RPMI7951 (cell line): ENCODE measurements around the gene MUS81. TPM values are rescaled to one million over a fixed set of nuclear protein-coding genes. Genes with fewer than 3 reads are reported as not detected.

Source experiments
- DNase-seq: peaks from one replicate; pipeline ENCODE4 v3.0.0-alpha.2; 2012; ENCODE audit warnings: low read depth
- total RNA-seq: library from RNA; depleted of rRNA; stranded (reverse); fragments of >200 nt; shearing (Covaris generic); gene quantifications from 2 replicates; pipeline ENCODE4 v1.2.3, GENCODE V29; 2014

The MUS81 gene
- total RNA-seq, 1 experiment from 2014 or later, result 38.9 TPM

DNA sequence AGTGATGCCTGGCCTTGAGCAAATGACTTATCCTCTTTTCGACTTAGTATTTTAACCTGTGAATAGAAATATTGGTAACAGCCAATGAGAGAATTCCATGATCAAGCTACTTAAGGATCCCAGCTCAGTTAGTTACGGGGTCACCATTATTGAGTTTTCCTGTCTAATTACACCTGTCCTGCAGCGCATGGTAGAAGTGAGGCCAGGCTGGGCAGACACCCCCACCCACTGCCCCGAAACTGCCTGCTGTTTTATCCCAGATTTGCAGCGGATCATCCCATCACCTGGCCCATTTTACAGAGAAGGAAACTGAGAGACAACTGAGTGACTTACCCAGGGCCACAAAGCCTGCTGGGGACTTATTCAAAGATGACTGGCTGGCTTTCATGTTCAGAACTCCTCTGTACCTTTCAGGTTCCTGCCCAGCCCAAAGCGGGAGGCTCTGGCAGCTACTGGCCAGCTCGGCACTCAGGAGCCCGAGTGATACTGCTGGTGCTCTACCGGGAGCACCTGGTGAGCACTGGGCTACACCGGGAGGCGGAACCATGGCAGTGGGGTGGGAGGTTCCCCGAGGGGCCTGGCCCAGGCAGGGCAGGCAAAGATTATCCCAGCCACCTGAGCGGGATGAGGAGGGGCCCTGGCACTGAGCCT, 1.4 kb downstream of the MUS81 start:
- DNase-seq, result no peak

DNA sequence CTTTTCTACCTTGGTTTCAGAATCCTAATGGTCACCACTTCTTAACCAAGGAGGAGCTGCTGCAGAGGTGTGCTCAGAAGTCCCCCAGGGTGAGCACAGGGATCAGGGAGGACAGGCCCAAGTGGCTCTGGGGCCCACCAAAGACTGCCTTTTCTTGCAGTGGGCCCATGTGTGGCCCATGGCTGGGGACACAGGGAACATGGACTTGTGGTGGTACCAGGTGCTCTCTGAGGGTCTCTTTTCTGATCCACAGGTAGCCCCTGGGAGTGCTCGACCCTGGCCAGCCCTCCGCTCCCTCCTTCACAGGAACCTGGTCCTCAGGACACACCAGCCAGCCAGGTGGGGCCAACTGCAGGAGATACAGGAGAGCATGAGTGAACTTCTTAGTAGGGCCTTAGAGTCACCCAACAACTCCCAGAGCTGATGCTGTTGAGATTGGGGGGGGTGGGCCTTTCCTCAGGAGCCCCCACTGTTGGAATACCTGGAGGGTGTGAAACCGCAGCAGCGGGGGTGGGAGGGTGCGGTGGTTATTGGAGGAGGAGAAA, 2.0 kb downstream of the MUS81 start:
- no peak for DNase-seq

DNA sequence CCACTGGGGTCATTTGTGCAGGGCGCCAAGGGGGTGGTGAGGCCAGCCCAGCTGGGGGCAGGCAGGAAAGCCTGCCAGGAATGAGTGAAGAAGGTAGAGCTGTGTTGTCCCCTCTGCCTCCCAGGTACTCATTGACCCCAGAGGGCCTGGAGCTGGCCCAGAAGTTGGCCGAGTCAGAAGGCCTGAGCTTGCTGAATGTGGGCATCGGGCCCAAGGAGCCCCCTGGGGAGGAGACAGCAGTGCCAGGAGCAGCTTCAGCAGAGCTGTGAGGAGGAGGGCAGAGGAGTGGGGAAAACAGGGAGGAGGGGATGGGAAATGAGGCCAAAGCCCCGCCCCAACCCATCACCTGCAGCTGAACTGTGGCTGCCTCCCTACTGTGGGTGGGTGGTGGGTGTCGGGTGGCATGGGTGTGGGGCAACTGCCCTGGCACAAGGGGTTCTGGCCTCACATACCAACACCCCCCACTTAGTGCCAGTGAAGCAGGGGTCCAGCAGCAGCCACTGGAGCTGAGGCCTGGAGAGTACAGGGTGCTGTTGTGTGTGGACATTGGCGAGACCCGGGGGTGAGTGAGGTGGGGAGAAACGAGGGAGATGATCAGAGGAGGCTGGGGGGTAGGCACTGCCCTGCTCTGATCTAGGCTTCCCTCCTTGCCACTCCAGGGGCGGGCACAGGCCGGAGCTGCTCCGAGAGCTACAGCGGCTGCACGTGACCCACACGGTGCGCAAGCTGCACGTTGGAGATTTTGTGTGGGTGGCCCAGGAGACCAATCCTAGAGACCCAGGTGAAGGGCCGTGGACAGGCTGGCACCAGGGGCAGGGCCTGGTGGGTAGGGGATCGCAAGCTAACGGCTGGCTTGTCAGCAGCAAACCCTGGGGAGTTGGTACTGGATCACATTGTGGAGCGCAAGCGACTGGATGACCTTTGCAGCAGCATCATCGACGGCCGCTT, 3.0 kb downstream of the MUS81 start:
- DNase-seq, result no peak

DNA sequence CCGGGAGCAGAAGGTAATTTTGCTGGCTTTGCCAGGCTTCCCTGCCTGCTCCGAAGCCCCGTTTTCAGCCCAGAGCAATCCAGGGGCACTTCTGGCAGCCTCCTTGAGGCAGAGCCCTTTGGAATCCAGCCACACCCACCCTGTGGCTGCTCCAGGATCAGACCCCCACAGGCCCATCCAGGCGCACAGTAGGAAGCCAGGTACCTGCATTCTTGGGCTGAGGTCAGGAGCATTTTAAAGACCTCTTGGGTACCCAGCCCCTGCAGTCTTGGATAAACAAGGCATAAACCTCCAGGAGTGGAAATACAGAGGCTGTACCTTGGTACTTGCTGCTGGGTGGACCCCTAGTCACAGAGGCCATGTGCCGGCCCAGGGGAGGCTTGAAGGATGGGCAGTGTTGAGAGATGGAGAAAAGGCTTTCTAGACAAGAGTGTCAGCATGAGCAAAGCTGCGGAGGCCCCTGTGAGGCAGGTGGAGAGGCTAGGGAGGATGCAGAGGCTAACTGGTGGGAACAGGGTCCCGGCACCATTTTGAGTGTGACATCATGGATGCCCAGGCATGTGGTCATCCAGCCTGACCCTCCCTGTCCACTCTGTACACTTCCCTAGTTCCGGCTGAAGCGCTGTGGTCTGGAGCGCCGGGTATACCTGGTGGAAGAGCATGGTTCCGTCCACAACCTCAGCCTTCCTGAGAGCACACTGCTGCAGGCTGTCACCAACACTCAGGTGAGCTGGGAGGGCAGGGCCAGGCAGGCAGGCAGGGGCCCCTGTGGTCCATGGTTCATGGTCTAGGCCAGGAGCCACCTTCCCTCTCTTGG, 3.9 kb downstream of the MUS81 start:
- no peak for DNase-seq

DNA sequence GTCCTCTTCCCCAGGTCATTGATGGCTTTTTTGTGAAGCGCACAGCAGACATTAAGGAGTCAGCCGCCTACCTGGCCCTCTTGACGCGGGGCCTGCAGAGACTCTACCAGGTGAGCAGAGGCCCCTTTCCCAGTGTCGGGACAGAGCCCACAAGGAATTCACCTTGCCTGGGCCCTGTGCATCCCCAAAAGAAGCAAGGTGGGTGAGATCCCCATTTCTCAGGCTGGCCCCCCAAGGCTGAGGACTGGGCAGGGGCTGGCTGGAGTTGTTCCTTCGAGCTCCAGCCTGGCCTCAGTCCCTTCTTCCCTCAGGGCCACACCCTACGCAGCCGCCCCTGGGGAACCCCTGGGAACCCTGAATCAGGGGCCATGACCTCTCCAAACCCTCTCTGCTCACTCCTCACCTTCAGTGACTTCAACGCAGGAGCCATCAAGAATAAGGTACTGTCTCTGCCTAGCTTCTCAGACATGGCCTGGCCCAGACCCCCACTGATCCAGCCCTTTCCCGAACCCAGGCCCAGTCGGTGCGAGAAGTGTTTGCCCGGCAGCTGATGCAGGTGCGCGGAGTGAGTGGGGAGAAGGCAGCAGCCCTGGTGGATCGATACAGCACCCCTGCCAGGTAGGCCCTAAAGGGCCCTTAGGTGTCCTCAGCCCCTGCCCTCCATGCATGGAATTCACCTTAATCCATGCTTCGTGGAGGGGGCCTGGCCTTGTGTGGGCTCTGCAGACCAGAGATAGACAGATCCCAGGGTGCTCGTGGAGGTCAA, 4.7 kb downstream of the MUS81 start:
- no peak for DNase-seq

DNA sequence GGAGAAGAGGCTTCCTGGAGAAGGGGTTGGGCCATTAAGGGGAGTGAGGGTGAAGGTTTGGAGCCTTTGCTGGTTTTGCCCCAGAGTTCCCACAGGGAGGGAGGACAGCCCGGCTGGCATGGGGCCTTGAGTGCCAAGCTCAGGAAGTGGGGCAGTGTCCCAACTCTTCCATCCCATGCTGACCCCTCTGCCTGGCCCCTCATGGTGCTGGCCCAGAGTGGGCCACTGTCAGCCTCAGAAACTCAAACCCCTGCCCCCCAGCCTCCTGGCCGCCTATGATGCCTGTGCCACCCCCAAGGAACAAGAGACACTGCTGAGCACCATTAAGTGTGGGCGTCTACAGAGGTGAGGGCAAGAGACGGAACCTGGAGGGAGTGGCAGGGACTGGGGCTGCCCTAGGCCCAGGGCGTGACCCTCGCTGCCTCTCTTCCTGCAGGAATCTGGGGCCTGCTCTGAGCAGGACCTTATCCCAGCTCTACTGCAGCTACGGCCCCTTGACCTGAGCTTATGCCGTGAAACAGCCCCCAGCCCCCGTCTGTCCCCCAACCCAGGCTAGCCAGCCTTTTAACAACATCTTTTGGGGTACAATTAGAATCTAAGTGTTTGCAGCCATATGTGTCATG, 5.4 kb downstream of the MUS81 start:
- no peak for DNase-seq

DNA sequence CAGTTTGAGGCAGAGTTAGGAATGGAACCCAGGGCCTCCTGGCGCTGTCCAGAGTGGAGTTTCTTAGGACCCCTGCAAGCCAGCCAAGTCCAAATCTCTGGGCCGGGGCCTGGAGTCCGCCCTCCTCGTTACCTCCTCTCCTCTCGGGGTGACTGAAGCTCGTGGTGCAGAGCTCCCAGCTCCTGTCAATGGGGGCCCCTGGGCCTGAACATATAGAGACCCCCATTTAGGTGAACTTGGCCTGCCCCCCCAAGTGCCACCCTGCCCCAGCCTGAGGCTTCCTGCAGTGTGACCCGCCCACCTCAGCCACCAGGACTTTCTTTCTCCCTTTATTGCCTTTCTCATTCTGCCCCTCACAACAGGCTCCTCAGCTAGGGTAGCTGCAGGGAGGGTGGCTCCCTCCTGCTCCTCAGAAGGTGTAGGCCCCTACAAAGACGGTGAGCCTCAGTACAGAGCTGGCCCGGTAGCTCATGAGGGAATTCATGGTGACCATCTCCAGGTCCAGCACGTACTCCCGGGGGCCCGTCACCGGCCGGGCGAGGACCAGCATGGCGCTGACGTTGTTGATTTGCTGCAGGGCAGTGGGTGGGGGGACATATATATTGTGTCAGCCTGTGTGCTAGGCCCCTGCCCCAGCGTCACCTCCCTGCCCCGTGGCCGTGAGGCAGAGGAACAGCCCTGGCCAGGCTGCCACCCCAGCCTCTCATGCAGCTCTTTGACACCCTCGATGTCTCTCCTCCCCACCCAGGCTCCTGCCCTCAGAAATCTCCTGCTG, 6.5 kb downstream of the MUS81 start:
- no peak for DNase-seq

DNA sequence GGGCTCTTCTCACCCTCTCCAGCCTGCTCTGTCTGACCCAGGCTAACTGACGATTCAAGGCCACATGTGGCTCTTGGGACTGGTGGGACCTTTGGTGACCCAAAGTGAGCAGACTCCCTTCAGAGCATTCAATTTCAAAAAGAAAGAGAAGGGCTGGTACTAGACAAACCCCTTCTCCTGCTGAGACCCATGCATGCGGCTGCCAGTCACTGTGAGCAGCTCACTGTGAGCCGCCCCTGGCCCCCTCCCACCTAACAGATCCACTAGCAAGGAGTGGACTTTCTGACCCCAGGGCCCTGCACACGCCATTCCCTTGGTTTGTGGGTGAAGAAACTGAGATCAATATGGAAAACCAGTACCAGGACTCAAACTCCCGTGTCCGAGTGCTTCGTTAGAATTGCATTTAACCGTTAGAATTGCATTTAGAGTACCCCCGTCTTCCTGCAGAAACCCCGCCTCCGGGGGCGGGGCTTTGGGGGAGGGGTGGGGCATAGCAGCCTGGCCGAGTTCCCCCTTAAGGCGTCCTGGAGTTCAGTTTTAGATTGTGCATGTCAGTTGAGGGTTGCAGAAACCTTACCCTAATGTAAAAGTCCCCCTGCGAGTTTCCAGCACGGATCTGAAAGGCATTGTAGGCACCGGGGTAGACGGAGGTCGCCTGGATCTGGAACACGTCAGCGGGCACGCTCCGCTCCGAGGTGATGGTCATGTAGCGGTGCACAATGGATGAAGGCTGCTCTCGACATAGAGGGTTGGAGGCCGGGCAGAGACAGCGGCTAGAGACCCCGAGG, 7.2 kb downstream of the MUS81 start:
- DNase-seq, result no peak

DNA sequence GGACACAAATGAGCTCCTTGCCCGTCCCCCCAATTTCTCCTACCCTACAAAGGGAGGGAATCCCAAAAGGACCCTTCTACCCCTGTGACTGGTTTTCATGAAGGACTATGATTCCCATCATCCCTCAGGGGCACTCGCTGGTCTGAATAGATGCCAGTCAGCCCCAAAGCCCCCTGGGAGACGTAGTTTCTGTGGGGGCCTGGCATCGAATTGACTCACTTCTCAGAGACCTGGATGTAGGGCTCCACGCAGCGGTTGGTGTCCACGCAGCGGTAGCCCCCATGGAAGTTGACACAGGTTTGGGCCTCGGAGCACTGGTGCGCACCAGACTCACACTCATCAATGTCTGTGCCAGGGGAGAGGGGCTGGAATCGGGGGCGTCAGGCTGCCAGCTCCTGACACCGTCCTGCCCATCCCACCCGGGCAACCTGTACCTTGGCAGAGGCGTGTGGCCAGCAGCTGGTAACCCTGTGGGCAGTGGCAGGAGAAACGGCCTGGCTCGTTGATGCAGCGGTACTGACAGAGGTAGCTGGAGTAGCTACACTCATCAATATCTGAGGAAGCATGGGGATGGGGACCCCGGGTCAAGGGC, 7.9 kb downstream of the MUS81 start:
- DNase-seq, result no peak

DNA sequence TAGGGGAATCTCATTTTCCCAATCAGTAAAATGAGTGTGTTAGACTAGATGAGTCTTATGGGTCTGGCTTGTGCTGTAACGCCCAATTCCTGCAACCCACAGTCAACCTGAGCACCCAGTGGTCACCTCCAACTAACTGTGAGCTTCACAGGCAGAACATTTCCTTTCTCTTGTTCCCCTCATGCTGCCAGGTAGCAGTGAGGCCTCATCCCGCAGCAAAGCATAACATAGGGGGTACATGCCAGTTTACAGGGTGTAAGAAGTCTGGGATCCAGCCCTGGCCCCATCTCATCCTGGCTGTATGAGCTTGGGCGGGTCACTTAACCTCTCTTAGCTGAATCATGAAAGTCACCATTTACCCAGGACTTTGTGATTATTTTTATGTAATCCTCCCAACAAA, 8.7 kb downstream of the MUS81 start:
- no peak for DNase-seq

DNA sequence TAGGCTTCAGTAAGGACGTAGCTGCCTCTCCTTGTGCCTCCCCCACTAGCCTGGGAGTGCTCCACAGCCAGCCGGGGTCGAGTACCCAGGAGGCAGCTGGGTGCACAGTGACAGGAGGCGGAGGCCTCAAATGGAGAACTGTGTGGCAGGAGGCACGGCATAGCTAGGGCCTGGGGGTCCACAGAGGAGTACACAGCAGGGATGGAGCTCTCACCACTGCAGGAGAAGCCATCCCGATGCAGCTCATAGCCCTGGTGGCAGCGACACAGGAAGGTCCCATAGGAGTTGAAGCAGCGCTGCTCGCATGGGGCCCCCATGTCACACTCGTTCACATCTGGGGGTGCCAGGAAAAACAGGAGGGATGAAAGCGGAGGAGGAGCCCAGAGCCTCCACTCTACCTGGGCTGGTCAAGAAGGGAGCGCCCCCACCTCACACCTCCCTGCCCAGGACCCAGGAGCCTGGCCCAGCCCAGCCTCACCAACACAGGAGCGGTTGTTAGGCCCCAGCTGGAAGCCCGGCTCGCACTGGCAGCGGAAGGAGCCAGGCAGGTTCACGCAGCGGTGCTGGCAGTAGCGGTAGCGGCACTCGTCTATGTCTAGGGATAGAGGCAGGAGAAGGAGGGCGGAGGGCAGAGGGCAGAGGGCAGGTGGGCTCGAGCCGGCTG, 9.5 kb downstream of the MUS81 start:
- no peak for DNase-seq

DNA sequence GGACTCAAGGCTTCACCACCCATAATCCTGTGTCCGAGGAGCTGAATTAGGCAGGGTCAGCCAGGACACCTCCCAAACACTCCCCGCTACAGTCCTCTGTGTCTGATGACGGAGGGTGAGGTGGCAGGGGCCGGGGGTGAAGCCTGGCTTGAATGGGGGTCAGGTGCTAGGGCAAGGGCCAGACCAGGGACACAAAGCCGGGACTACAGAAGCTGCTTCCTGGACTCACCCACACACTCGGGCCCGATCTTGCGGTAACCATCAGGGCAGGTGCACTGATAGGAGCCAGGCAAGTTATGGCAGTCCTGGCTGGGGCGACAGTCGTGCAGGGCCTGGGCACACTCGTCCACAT, 10.1 kb downstream of the MUS81 start:
- DNase-seq, result no peak

DNA sequence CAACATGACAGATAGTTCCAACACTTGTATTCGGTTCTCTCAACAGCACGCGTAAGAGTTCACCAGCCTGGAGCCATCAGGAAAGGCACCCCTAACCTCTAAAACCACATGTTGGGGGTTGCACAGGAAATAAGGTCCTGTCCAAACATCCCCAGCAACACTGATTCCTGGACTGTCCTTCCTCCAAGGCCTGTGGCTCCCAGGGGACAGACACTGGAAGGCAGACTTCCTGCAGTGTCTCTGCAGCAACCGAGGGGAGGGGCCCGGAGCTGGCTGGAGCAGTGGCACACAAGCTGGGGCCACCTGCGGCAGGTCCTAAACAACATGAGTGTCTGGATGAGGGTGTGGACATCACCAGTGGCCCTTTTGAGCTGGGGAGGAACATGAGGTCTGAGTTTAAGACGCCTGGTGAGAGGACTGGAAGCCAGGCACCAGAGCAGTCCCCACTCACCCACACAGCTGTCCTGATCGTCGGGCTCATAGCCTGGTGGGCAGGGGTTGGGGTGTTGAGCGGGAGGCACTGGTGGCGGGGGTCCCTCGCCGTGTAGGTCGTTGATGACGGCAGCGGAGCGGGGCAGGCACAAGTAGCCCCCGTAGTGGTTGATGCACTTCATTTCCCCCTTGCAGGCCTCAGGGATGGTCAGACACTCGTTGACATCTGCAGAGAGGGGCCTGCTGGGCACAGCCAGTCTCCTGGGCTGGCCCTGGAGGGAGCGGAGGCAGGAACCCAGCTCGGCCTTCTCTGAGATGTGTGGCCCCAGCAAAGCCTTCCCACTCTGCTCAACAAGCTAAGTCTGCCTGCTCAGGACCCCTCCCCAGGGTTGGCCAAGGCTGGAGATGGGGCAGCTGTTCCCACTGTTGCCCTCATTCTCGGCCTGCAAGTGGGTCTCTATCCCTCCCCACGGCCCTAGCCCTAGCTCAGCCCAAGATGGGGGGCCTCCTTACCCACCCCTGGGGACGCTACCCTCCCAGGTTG, 10.8 kb downstream of the MUS81 start:
- no peak for DNase-seq

DNA sequence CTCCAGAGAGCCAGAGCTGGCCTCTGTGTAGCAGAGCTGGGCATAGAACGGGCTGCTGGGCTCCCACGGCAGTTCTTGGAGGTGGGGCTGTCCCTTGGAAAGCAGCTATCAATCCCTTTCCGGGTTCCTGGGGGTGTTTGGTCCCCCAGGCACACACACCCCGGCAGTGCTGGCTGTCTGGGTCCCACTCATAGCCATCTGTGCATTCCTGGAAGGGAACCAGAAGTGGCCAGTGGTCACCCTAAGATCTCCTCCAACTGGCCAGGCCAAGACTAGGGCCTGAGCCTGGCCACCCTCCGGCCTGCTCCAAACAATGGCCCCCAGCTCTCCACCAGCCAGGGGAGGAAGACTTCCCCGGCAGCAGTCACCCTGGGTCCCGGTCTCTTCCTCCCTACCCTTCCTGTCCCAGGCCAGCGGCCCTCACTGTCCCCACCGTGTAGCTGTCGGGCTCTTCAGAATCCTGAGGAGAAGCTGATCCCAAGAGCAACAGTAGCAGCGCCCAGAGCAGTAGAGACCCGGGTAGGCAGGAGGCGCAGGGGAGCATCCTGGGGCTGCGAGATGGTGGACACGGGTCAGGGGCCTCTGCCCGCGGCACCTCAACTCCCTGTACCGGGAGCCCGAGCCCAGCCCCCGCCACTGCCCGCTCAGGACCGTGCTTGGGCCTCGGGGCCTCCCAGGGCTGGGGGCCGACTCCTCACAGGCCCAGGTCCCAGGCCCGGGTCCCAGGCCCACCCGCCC, 11.7 kb downstream of the MUS81 start:
- no peak for DNase-seq

DNA sequence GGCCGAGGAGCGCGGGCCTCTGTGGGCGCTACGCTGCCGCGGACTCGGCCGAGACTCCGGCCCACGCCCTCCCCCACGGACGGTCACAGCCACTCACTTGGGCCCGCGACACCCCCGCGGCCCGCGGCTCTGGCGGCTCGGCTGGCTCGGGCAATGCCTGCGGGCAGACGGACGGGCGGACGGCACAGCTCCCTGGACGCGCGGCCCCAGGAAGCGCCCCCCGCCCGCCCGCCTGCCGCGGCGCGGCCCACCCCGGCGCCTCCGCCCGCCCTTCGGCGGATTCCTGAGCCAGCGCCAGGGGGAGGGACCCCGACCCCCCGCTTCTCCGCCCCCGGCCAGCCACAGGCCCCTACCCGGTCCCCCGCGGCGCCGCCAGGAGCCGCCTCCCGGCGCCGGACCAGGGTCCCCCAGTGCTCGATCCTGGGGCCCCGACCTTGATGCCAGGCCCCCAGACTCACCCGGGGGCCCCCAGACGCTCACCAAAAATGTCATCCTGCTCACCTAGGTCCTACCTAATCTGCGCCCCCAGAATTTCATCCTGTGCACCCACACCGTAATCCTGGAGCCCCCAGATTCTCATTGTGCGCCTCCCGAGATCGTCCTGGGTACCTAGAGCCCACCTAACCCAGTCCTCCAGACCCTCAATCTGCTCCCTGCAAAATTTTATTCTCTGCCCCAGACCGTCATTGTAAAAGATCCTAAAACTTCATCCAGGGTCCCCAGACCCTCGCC, 12.5 kb downstream of the MUS81 start, which contains the start of gene EFEMP2:
TSS of gene EFEMP2 (minus strand) at position 215 of the 732 bp plus-strand sequence. CDS start 446 bp downstream, outside the sequence.
- DNase-seq, result no peak
